PC-9 (cell line): Measurements from ENCODE around the gene MAN1C1.

Experiments used
- EZH2 ChIP-seq: fragments of 200-600 bp; sonication (generic); IDR thresholded peaks from 2 replicates; pipeline ENCODE4 v1.8.0; 2017; ENCODE audit warnings: antibody characterized with exemption, low read depth
- TF ChIP-seq, protein P1 (sequence below): fragments of 200-600 bp; sonication (generic); conservative IDR thresholded peaks from 2 replicates; pipeline ENCODE4 v1.6.1; 2017; ENCODE audit warnings: mixed run types, antibody characterized with exemption, mild to moderate bottlenecking, moderate library complexity

DNA sequence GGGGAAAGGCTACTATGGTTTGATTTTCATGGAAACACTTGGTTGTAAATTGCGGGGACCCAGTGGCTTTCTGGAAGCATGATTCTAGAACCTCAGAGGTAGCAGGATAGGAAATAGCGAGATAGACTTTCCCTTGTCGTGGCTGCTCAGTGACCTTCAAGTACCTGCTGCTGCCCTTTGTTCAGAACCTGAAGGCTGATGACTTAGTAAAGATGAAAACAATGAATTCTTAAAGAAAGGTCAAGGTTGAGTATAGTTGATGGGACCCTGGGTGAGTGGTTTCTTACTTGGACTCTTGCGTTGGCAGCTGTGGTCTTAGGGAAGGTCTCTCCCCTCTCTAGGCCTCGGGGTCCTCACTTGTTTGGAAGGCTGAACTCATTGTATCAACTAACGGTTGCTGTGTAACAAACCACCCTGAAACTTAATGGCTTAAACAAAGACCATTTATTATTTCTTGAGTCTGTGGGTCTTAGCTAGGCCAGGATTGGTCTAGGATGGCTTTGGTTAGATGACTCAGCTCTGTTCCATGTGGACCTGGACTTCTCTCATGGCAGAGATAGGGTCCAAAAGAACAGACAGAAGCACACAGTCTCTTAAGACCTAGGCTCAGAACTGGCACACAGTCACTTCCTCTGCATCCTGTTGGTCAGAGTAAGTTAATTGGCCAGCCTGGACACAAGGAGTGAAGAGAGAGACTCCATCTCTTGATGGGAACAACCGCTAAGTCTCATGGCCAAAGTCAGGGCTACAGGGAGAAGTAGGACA is 94.2 kb downstream of the MAN1C1 start:
- TF ChIP-seq EZH2, result no peak
- TF ChIP-seq, protein P1, sequence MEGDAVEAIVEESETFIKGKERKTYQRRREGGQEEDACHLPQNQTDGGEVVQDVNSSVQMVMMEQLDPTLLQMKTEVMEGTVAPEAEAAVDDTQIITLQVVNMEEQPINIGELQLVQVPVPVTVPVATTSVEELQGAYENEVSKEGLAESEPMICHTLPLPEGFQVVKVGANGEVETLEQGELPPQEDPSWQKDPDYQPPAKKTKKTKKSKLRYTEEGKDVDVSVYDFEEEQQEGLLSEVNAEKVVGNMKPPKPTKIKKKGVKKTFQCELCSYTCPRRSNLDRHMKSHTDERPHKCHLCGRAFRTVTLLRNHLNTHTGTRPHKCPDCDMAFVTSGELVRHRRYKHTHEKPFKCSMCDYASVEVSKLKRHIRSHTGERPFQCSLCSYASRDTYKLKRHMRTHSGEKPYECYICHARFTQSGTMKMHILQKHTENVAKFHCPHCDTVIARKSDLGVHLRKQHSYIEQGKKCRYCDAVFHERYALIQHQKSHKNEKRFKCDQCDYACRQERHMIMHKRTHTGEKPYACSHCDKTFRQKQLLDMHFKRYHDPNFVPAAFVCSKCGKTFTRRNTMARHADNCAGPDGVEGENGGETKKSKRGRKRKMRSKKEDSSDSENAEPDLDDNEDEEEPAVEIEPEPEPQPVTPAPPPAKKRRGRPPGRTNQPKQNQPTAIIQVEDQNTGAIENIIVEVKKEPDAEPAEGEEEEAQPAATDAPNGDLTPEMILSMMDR, result no peak
